ENCODE measurements around the gene INPP4B.

Gene INPP4B

GRCh38 chr4:142367418-142368180 lies 478.5 kb downstream of the INPP4B start:
- DNase-seq = no peak

- DNase-seq = no peak
Observed at GRCh38 chr4:142366769-142367181, 479.3 kb downstream of the INPP4B start.

DNA sequence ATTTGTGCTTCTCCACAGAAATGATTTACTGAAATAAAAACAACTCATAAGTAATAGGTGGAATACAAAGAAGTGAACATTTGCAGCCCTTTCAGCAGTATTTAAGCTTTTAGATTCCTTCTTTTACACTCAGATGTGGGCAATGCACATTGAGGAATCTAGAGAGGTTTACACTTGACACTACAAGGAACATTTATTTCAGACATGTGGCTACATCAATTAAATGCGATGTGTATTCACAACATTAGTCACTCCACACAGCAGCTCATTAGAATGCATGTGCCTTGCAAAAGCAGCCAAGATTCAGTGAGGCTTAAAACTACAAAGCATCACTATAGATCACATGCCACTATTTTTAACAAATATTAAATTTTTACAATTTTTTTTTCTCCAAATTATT lies 480.7 kb downstream of the INPP4B start:
- DNase-seq = no peak

GRCh38 chr4:142363686-142364085 lies 482.4 kb downstream of the INPP4B start:
- DNase-seq = no peak

DNA sequence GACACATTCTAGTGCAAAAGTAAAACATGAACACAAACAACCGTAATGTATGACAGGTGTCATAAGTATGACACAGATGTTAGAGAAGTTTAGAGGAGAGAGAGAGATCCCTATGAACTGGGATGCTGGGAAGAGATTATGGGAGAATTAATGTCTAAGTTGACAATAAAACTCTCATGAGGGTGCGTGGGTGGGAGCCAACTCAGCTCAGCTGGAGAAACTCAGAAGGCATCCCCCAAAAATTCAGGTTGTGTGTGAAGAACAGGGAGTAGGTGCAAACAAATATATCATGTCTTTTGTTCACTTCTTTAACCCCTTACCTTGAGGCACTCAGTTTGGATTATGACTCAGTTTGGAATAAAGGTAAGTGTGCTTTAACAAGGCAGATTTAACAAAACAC lies 484.1 kb downstream of the INPP4B start:
- no peak for DNase-seq

GRCh38 chr4:142360657-142361056 lies 485.4 kb downstream of the INPP4B start:
- DNase-seq = no peak

GRCh38 chr4:142358656-142359055 lies 487.4 kb downstream of the INPP4B start:
- no peak for DNase-seq

- DNase-seq = no peak
Observed at GRCh38 chr4:142356801-142357200, 489.3 kb downstream of the INPP4B start.

- DNase-seq = no peak
Observed at GRCh38 chr4:142356118-142356759, 489.9 kb downstream of the INPP4B start.

DNA sequence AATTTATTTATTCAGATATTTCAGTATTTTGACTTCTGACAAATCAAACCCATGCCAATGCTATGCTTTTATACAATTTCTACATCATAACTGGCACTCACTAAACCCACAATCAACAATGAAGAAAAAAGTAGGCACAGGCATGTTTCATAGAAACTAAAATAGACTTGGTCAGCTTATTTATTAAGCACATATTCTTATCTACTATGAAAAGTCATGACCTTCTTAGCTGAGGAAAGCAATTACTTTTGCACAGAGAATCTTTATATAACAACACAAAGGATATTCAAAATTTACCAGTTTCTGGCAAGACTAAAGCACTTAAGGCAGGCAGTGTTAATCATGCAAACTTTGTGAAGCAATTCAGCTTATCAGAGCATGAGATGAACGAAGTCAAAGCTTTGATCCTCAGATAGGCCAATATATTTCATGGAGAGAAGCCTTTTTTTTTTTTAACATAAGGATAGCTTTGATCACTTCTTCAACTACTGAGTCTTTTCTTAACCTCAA lies 490.6 kb downstream of the INPP4B start:
- no peak for DNase-seq

DNA sequence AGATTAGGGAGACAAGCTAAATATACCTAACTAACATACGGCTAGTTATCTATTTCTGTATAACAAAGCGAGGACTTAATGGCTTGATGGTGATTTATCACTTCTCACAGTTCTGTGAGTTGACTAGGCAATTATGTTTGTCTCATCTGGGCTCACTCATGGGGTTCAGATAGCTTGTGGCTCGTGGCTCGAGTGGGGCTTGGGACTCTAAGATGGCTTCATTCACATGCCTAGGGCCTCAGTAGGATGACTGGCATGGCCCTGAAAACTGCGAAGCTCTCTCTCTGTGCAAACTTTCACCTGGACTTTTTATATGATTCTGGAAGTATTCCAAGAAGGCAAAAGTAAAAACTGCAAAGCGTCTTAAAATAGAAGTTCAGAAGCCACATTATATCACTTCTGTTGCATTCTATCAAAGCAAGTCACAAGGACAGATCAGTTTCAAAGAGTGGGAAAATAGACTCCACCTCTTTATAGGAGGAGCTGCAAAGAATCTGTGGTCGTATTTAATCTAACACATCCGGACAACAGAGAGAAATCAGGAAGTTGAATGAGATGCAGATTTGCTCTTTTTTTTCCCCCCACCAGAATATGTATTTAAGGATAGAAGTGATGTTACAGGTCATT lies 491.2 kb downstream of the INPP4B start:
- no peak for DNase-seq

DNA sequence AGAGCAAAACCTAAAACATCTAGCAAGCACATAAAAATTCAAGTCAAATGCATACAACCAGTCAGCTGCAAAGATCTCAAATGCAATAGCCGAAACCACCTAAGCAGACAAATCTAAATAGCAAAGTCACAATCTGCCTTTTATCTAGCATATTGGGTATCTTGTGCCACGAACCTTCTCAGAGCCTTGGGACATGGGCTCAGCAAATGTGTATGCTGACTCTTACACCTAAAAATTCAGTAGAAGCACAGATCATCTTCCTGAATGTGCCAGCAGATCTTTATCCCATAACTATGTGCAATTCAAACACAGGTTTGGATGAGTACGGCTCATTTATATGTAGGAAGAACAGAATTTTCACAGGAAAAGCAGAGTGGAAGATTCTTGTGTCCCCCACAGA lies 492.1 kb downstream of the INPP4B start:
- no peak for DNase-seq

GRCh38 chr4:142353149-142353738 lies 492.9 kb downstream of the INPP4B start:
- peak in 1 of 2 experiments; percentile 68 for DNase-seq

- DNase-seq = no peak
Observed at GRCh38 chr4:142352712-142353111, 493.4 kb downstream of the INPP4B start.

DNA sequence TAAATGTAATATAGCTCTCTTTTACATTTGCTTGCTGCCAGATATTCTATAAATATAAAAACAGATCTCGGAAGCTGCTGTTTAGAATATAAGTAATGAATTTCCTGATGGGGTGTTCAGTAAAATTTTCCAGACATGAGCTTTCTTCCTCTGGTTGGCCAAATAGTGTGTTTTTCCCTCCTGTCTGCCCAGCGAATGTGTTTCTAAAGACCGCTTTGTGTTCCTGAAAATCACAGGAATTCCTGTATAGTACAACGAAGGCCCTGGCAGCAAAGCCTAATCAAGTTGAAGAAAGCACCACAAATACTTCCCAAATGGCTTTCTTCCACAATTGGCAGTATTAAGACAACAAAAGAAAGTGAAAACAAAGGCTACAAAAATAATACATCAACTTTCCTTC lies 494.1 kb downstream of the INPP4B start:
- DNase-seq = no peak

DNA sequence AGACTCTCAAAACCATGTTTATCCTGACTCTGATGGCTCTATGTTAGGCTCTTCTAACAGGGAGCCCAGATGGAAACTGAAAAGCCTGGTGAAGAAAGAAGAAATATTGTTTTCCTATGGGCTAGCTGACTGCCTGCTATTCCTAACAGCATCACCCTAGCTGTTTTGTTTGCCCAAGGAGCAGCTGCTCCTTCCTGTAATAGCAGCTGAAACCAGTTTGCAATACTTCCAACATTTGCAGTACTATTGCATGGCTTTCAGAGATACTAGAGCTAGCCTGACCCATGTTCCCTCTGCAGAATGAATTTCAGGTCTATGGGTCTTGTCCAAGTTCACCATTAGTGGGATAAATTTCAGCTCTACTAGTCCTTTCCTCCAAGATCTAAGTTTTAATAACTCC lies 495.2 kb downstream of the INPP4B start:
- DNase-seq = no peak

DNA sequence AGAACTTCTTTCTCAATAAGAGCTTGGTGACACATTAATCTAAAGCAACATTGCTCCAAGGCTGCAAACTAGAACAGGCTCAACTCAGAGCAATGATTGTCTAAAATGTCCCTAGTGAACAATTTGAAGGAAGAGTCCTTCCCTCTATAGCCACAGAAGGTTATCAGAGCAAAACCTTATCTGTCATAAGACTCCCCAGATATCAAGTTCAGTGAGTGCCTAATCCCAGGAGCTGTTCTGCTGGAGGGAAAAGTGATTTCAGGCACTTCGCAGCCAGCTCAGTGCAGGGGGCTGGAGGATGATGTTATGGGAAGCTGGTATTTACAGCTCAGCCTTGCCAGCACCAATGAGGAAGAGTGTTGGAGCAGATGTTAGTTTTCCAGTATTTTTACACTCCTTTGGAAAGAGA lies 497.5 kb downstream of the INPP4B start:
- no peak for DNase-seq

DNA sequence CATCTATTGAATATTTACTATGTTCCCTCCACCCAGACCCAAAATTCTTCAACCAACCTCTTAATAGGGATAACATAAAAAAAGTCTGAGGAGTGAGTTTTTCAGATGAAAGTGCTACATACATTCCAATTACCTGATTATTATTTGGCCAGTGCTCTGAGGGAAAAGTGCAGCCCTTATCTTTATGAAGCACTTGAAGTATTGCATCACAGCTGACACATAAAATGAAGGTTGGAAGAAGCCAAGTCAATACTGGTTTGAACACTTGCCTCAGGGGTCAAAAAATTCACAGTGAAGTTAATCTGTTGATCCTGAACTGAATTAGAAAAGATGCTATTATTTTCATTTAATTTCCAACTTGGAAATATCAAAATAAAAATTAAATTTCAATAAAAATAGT lies 498.9 kb downstream of the INPP4B start:
- no peak for DNase-seq

- no peak for DNase-seq
Observed at GRCh38 chr4:142345924-142346323, 500.2 kb downstream of the INPP4B start.

DNA sequence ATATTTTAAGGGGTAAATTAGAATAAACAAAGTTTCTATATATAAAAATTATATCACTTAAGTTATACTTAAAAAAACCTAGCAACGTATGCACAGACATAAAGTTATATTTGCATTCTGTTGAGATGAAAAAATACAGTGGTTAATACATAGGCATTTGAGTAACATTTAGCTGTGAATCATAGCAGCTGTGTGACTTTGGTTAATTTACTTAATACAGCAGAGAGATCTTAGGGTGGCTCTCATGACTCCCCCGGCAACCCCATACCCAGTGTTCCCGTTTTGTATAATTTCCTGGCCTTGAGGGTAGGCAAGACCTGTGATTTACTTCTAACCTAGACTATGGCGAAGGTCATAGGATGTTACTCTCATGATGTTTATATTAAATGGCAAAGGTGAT lies 504.8 kb downstream of the INPP4B start:
- no peak for DNase-seq

- DNase-seq = no peak
Observed at GRCh38 chr4:142339053-142339452, 507.0 kb downstream of the INPP4B start.

- no peak for DNase-seq
Observed at GRCh38 chr4:142336251-142336934, 509.7 kb downstream of the INPP4B start.

DNA sequence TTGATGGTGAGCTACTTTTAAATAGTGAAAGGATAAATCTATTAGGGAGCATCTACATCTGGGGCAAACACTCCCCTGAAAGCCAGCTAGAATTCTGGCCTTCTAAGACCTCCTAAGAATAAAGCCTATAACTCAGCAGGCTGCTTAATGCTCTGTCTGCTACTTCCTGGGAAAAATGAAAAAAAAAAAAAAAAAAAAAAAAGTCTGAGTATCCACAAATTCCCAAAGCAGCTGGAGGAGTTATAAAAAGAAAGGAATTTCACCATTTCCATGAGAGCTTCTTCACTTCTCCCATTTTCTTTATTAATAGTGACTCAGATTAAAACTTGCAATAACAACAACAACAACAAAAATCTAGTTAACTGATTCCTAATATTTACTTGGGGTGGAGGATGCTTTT lies 511.2 kb downstream of the INPP4B start:
- DNase-seq = no peak
